ENCODE results near the gene PCCA.

DNA sequence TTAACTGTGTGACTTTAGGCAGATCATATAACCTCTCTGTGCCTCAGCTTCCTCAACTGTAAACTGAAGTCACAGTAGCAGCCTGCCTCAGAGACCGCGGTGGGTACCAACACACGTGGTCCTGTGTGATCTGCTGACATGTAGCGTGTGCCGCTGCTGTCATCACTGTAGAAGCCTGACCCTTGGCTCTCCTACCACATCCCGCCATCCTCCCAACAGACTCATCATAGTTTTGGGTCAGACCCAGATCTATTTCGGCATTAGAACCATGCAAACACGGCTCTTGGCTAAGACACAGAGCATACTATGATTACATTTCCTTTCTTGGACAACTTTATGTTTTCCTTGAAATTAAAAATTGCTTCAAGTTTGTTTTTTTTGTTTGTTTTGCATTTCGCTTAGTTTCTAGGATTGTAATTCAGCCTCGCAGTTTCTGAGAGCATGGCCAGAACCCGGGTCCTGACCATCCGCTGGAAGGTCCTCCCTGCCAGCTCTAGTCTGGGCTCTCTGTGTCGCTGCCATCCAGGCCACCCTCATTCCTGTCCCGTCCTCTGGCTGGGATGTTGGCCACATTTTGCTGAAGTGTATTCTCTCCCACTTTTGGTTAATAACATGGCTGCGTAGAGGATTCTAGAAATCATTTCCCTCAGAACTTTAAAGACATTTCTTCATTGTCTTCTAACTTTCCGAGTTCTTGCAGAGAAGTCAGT lies 446.7 kb downstream of the PCCA start:
- no peak for TF ChIP-seq RAD21 (IDR thresholded peaks at IDR 0.05; ENCODE audit: low read length)
- no peak for TF ChIP-seq CTCF (IDR thresholded peaks at IDR 0.05)
- TF ChIP-seq MXI1 (IDR thresholded peaks at IDR 0.05; ENCODE audit: low read depth, low read length): no peak
- no peak for TF ChIP-seq GATA2 (CRISPR knock-in tag; IDR thresholded peaks at IDR 0.05)
- no peak for TF ChIP-seq POLR2AphosphoS5 (IDR thresholded peaks at IDR 0.05; ENCODE audit: low read depth, low read length)
- no peak for TF ChIP-seq TAF1 (IDR thresholded peaks at IDR 0.05; ENCODE audit: borderline replicate concordance, low read depth, low read length)
